GM12878 (cell line): ENCODE measurements around the gene KIF6.

Experiments used
- BCL3 ChIP-seq: IDR thresholded peaks from 2 replicates; pipeline ENCODE4 v1.6.1; 2011; ENCODE audit warnings: borderline replicate concordance, low read depth, mild to moderate bottlenecking, moderate library complexity, low read length; ENCODE audit not compliant: insufficient read depth, poor library complexity, severe bottlenecking
- SUPT20H ChIP-seq: IDR thresholded peaks from 2 replicates; pipeline ENCODE4 v1.6.1; 2011; ENCODE audit warnings: low read depth, mild to moderate bottlenecking, low read length, moderate library complexity, borderline replicate concordance; ENCODE audit not compliant: control insufficient read depth

GRCh38 chr6:39440039-39440426, 285.2 kb downstream of the KIF6 start:
- TF ChIP-seq SUPT20H (no peak), BCL3 (no peak)
